H1 (cell line): ENCODE results near the gene DGAT2L6. TPM values are rescaled to one million over a fixed set of nuclear protein-coding genes. Genes with fewer than 3 reads are reported as not detected.

ENCODE experiments used
- ATF2 ChIP-seq: IDR thresholded peaks from 2 replicates; pipeline ENCODE4 v1.6.1; 2012; ENCODE audit warnings: low read length, inconsistent platforms
- CHD1 ChIP-seq: IDR thresholded peaks from 2 replicates; pipeline ENCODE4 v1.6.1; 2012; ENCODE audit warnings: low read depth, low read length, improper control_type of control experiment
- MAFK ChIP-seq: IDR thresholded peaks from 2 replicates; pipeline ENCODE4 v1.6.1; 2012; ENCODE audit warnings: low read depth, mild to moderate bottlenecking, improper control_type of control experiment, low read length
- POU5F1 ChIP-seq: IDR thresholded peaks from 2 replicates; pipeline ENCODE4 v1.6.1; 2011; ENCODE audit warnings: low read depth, mild to moderate bottlenecking, low read length, moderate library complexity
- USF2 ChIP-seq: IDR thresholded peaks from 2 replicates; pipeline ENCODE4 v1.6.1; 2011; ENCODE audit warnings: low read length, improper control_type of control experiment
- polyA plus RNA-seq, 7 experiments: library from polyadenylated mRNA; depleted of rRNA in 3 of 7; stranded (reverse) in 5 of 7; unstranded in 2 of 7; fragments of >200 nt in 5 of 7; fragments of 200-250 nt in 2 of 7; gene quantifications; 1 replicate in 5 of 7; 2 replicates in 1 of 7; 4 replicates in 1 of 7; pipeline versions ENCODE4 v1.2.1 to v1.2.3, GENCODE V29; 2011 to 2013; ENCODE audit warnings: missing spikeins in 2 of 7, mixed read lengths in 2 of 7
- total RNA-seq: library from RNA; stranded (reverse); fragmentation: NEBNext Ultra II Directional; extraction: Animal tissue kit (Norgen Biotek cat#: 25700); gene quantifications from 2 replicates; pipeline ENCODE4 v1.2.1, GENCODE V29; 2021

Gene DGAT2L6
- total and polyA plus RNA-seq, 2 of the 8 experiments (the other 6 are each of a cell fraction or from before 2014, with no cell fraction given), result not detected

- TF ChIP-seq MAFK (no peak), USF2 (no peak), ATF2 (no peak), POU5F1 (no peak), CHD1 (no peak)
These were observed 19.9 kb downstream of the DGAT2L6 start (continued) for GRCh38 chrX:70196961-70197720.
